ENCODE data around the gene SHFL.

The SHFL gene

GRCh38 chr19:10132905-10133304 is 46.8 kb downstream of the SHFL start:
- H3K4me3 ChIP-seq (ENCODE audit: low read depth, low read length): no peak overlapping the region
- no peak for TF ChIP-seq CTCF (conservative IDR thresholded peaks at IDR 0.05; ENCODE audit: low read depth, low read length)
- DNase-seq (ENCODE audit: low read depth): no peak

GRCh38 chr19:10133596-10133995 is 47.5 kb downstream of the SHFL start:
- no peak overlapping the region for H3K4me3 ChIP-seq (ENCODE audit: low read depth, low read length)
- TF ChIP-seq CTCF (conservative IDR thresholded peaks at IDR 0.05; ENCODE audit: low read depth, low read length): no peak
- no peak for DNase-seq (ENCODE audit: low read depth)

GRCh38 chr19:10134040-10134439 is 47.9 kb downstream of the SHFL start:
- H3K4me3 ChIP-seq (ENCODE audit: low read depth, low read length): no peak overlapping the region
- no peak for DNase-seq (ENCODE audit: low read depth)
- TF ChIP-seq CTCF (conservative IDR thresholded peaks at IDR 0.05; ENCODE audit: low read depth, low read length): no peak

- DNase-seq (ENCODE audit: low read depth): no peak
- no peak for TF ChIP-seq CTCF (conservative IDR thresholded peaks at IDR 0.05; ENCODE audit: low read depth, low read length)
- H3K4me3 ChIP-seq (ENCODE audit: low read depth, low read length): no peak overlapping the region
Observed at GRCh38 chr19:10135551-10136334, 49.6 kb downstream of the SHFL start.

GRCh38 chr19:10136936-10137335 is 50.8 kb downstream of the SHFL start:
- H3K4me3 ChIP-seq (ENCODE audit: low read depth, low read length): no peak overlapping the region
- no peak for TF ChIP-seq CTCF (conservative IDR thresholded peaks at IDR 0.05; ENCODE audit: low read depth, low read length)
- DNase-seq (ENCODE audit: low read depth): no peak

- H3K4me3 ChIP-seq (ENCODE audit: low read depth, low read length): no peak overlapping the region
- TF ChIP-seq CTCF (conservative IDR thresholded peaks at IDR 0.05; ENCODE audit: low read depth, low read length): no peak
- DNase-seq (ENCODE audit: low read depth): no peak
Observed at GRCh38 chr19:10137751-10138682, 51.9 kb downstream of the SHFL start.

All from choroid plexus epithelial cell (primary cell).